ENCODE data around the gene MEGF11. TPM values are rescaled to one million over a fixed set of nuclear protein-coding genes. Genes with fewer than 3 reads are reported as not detected.

Gene MEGF11
- total RNA-seq, 1 experiment from 2014 or later = 1.2 TPM

DNA sequence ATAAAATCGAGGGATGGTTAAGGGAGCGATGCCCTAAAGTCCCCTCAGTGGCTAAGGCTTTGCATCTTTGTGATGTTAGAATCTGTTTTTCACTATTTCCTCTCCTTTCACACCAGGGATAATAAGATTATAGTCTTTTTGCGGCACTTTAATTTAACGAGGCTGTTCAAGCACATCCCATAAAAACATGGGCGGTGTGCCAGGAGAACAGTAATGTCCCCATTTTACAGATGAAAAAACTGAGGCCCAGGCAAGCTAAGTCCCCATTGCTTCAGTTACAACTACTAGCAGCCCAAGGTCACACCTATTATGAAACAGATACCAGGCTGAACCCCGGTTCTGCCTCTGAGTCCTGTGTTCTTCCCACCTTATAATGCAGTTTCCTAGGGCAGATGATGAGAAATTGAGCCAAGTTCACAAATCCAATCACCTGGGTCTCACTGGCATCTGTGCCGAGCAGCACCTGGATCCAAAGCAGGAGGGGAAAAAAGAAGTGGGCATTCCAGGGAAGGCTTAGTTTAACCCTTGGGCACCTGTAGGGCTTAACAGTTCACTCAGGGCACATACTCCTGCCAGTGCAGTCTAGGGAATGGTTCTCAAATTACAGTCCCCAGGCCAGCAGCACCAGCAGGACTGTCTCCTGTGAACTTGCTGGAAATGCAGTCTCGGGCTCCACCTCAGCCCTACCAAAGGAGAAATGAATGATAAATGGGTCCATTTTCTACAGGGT, 215.0 kb downstream of the MEGF11 start:
- no peak overlapping the region for H4K5ac ChIP-seq (ENCODE audit: insufficient read length, low read depth, low read length)
- H3K79me1 ChIP-seq (ENCODE audit: insufficient read depth, low read depth, low read length, poor library complexity, severe bottlenecking) = no peaks in the 10 kb centered on the region
- H3K14ac ChIP-seq (ENCODE audit: insufficient read depth, low read length) = no peak overlapping the region
- no peak overlapping the region for H2AK5ac ChIP-seq (ENCODE audit: insufficient read length, low read length)
- WGBS (ENCODE audit: extremely low coverage, insufficient read length, low lambda C conversion rate) = no CpG with 5 or more reads among the region's 8 CpGs
- H3T11ph ChIP-seq (ENCODE audit: low read length) = no peak overlapping the region
- H2BK5ac ChIP-seq (ENCODE audit: insufficient read length, low read length) = no peak overlapping the region
- H2BK12ac ChIP-seq (ENCODE audit: insufficient read length, low read depth, low read length) = no peak overlapping the region
- no peak overlapping the region for H2BK15ac ChIP-seq (ENCODE audit: low read depth, low read length)
- no peak overlapping the region for H4K91ac ChIP-seq (ENCODE audit: insufficient read length, low read depth, low read length)
- Mint-ChIP-seq H3K4me3 (no peak overlapping the region; a peak in 1 of 5 replicates), H3K36me3 (ENCODE audit: insufficient read depth in 1 of 3, low read depth in 3 of 3) (peaks cover 0 to 9% (median 6%) of the 10 kb centered on the region in 3 experiments; a peak in 4 of 7 replicates), H3K27me3 (ENCODE audit: low read depth) (peaks cover 2% of the 10 kb centered on the region), H3K27ac (no peak overlapping the region; a peak in 1 of 7 replicates), H3K4me1 (peaks cover 56 to 69% of the 10 kb centered on the region in 2 experiments), H3K9me3 (peaks cover 8 to 12% of the 10 kb centered on the region in 2 experiments)
- H3K23me2 ChIP-seq (ENCODE audit: insufficient read length, low read depth, low read length, poor library complexity, severe bottlenecking) = no peaks in the 10 kb centered on the region
- no peak overlapping the region for H3K18ac ChIP-seq (ENCODE audit: insufficient read length, low read depth, low read length)
- H3K4me2 ChIP-seq (ENCODE audit: insufficient read depth, insufficient read length, low read length) = peak overlapping the region; percentile 1
- H4K20me1 ChIP-seq (ENCODE audit: control insufficient read depth, insufficient read depth, insufficient read length) = no peaks in the 10 kb centered on the region
- no peak overlapping the region for H2AFZ ChIP-seq (ENCODE audit: low read length)
- no peaks in the 10 kb centered on the region for H3K9me3 ChIP-seq (ENCODE audit: control insufficient read depth, low read depth, low read length)
- TF ChIP-seq, protein P1, sequence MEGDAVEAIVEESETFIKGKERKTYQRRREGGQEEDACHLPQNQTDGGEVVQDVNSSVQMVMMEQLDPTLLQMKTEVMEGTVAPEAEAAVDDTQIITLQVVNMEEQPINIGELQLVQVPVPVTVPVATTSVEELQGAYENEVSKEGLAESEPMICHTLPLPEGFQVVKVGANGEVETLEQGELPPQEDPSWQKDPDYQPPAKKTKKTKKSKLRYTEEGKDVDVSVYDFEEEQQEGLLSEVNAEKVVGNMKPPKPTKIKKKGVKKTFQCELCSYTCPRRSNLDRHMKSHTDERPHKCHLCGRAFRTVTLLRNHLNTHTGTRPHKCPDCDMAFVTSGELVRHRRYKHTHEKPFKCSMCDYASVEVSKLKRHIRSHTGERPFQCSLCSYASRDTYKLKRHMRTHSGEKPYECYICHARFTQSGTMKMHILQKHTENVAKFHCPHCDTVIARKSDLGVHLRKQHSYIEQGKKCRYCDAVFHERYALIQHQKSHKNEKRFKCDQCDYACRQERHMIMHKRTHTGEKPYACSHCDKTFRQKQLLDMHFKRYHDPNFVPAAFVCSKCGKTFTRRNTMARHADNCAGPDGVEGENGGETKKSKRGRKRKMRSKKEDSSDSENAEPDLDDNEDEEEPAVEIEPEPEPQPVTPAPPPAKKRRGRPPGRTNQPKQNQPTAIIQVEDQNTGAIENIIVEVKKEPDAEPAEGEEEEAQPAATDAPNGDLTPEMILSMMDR (conservative IDR thresholded peaks at IDR 0.05) = no peak
- H3K4ac ChIP-seq (ENCODE audit: low read depth, low read length) = no peak overlapping the region
- H4K8ac ChIP-seq (replicated peaks; ENCODE audit: insufficient read length, low read depth, low read length) = no peak overlapping the region
- no peak overlapping the region for H2BK20ac ChIP-seq (ENCODE audit: low read depth, low read length, poor library complexity, severe bottlenecking)
- no peak overlapping the region for H3K56ac ChIP-seq (ENCODE audit: insufficient read length, low read depth, low read length)
- peak; percentile 51 for DNase-seq
- peaks cover 8% of the 10 kb centered on the region; the same call in 1 of the 2 replicates for H3K4me1 ChIP-seq (ENCODE audit: insufficient read depth, low read length)
- H2BK120ac ChIP-seq (ENCODE audit: low read depth, low read length, poor library complexity, severe bottlenecking) = no peak overlapping the region
- H3K27me3 ChIP-seq (ENCODE audit: insufficient read depth, low read length) = no peaks in the 10 kb centered on the region
- H3K9ac ChIP-seq (ENCODE audit: extremely low read depth, insufficient read length, low read length) = no peak overlapping the region
- no peaks in the 10 kb centered on the region for H3K79me2 ChIP-seq (ENCODE audit: insufficient read depth, low read length)
- H3K23ac ChIP-seq (ENCODE audit: insufficient read length, low read depth, low read length) = no peak overlapping the region
- H3K27ac ChIP-seq (ENCODE audit: insufficient read length, low read depth, low read length) = no peak overlapping the region
